Suppressor macrophage treated with lipopolysaccharide for 4 hours (primary cell): ENCODE results near the gene NBPF1.
"Not testable (repeated sequence)": the region's sequence is repeated elsewhere in the genome, so short reads cannot be mapped to it uniquely, and the experiment has no call there.

Experiments
- DNase-seq: peaks from one replicate; pipeline ENCODE4 v3.0.0-alpha.2; 2020

NBPF1 gene

DNA sequence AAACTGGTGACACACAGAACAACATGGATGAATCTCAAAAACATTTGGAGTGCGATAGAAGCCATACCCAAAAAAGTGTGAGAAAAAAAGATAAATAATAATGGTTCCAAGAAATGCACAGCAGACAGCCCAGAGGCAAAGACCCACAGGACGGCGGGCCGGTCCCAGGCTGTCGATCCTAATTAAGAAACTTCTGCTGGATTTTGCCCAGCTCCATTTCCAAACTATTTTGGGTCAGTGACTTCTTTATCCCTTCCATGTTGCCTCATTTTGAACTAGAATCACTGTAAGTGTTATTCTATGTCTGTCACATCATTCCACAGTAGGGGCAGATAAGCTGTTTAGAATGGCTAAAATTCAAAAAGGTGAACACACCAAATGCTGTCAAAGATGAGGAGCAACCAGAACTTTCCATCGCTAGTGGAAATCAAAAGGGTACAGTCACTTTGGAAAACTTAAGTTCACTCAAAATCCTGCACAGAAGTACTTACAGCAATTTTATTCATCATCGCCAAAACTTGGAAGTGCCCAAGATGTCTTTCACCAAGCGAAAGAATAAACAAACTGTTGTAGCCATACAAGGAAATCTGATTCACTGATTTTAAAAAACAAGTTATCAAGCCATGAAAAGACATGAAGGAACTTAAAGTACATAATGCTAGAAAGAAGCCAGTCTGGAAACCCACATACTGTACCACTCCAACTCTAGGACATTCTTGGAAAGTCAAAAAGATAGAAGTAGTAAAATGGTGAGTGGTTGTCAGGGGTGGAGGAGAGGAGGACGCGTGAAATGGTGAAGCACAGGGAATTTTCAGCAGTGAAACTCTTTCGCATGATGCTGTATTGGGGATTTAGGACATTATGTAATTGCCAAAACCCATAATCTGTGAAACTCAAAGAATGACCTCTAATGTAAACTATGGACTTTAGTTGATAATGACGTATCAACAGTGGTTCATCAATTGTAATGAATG is 7.5 kb downstream of the NBPF1 start:
- DNase-seq: no peak

DNA sequence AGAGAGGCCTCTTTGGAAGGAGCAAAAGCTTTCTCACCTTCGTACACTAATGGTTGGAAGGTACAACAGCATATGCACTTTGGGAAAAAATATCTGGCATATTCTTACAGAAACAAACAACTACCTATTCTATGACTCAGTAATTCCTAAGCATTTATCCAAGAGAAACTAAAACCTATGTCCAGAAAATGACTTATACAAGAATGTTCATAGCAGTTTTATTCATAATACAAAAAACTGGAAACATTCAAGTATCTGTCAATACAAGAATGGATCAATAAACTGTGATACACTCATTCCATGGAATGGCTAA is 8.2 kb downstream of the NBPF1 start:
- DNase-seq: no peak

DNA sequence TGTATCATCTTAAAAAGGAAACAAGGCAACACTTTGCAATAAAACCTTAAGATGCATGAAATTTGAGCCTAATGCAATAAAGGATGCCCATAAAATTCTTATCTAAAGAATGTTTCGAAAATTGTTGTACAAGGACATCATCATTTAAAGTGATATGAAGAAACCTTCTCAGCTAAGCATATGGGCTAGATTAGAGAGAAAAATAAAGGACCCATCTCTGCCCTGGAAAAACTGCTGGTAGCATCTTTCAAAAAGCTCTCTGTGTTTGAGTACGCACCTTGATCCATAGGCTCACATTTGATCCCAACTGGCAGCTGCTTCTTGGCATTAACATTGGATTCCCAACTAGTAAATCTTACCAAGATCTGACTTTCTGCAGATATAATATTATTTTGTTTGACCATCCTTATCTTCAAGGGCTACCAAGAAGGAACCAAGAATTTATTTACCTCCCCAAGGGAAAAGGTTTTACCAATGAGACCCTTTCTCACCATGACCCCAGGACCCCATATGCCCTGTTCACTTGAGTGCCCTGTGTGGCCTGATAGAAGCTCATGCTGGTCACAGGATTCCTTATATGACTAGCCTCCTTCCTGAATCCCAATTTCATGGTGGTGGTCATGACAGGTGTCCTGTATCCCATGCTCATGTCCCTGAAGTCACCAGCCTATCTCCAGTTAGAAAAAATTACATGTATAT is 8.7 kb downstream of the NBPF1 start:
- DNase-seq: not testable (repeated sequence)

DNA sequence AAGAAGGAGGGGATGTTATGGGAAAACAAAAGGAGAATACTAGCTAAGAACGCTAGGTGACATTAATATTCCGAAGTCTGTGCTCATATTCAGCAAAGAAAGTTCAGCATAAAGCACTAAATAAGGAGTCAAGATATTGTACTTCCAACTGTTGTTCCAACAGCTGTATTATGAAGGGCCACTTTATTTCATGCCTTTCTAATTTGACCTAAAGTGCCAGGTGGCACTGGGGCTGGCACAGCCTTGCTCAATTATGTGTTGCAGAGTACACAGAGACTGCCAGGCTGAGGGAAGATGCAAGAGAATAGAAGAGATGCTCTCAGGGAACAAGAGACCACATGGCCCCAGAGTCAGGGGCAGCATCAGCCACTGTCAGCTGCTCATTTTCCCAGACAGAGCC is 9.7 kb downstream of the NBPF1 start:
- DNase-seq: not testable (repeated sequence)

DNA sequence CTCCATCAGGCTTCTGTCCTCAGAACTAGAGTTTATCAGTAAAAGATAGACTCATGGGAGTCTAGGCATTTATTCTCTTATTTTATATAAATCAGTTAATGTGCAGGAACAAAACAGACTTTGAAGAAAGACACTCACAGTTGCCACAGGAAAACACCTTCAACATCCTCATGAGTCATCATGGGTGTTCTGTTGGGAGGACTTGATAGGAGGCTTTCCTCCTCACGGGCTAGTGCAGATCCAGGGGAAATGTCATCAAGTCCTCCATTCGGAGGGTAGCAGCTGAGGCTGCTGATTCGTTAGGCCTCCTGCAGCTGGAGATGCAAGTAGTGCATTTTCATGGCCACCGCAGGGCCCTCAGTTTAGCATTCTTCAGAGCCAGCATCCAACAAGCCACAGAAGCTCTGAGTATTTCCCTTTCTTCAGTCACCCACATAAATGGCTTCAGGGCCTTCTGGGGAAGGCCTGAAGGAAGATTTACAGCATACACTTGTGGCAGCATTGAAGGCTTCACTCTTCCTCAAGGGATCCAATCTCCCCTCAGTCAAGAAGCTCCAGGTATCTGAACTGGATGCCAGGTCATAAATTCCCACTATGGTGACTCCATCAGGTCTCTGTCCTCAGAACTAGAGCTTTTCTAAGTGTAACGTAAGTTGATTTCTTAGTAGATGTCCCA is 10.9 kb downstream of the NBPF1 start:
- DNase-seq: not testable (repeated sequence)

DNA sequence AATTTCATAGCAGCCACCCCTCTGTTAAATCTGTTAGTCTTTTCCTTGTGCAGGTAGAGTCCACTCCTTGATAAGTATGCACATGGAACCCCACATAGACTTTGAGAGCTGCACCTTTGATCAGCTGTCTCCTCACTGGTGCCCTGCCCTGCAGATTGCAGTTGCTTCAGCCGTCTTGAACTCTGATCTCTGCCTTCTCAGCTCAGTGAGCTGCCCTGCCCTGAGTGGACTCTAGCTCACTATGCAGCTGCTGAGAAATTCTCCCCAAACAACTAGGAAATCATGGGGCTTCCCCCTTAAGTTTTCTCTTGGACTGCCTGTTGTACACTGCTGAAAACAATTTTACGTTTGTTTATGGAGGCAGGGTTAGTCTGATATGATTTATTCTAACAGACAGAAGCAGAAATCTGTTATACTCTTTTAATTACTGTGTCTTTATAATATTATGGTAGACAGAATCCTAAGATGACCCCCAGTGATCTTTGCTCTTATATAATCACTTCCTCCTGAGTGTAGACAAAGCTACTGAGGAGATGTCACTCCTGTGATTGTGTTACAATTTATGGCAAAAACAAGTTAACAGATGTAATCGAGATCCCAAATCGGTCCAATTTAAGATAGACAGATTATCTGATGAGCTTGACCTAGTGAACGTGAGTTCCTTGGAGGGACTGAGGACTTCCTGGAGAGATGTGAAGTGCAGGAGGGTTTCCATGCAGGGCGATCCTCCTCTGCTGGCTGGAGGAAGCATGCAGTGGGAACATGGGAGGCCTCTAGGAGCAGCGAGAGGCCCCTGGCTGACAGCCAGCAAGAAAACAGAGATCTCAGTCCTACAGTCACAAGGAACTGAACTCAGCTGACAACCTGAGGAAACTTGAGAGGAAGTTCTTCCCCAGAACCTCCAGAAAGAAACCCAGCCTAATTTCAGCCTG is 12.2 kb downstream of the NBPF1 start:
- not testable (repeated sequence) for DNase-seq

DNA sequence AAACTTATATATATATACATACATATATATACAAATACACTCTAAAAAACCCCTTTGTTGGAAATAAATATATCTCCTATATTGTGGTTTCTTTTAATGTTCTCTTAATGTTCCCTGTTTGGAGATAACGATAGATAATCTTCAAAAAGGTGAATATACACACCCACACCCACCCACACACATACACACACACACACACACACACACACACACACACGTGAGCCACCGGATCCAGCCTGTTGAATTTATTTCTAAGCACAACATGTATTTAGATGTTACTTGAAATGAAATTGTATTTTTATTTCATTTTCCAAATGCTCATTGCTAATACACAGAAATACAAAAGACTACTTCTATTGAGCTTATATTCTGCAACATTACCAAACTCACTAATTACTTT is 14.0 kb downstream of the NBPF1 start:
- not testable (repeated sequence) for DNase-seq

DNA sequence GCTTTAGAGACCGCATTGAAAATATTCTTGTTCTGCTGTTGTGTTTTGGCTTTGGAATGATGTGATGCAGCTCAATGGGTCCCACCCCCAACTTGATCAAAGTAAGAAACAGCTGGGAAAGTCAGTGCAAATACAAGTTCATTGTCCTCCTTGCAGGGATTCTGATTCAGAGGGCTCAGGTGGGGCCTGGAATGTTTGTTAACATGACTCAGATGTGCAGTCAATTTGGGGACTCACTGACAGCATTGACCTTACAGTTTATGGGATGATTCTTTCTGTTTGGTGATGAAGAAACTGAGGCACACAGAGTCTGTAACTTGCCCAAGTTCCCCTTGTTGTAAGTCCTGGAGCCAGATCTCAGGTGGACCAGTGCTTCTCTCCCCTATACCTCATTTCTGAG is 18.1 kb downstream of the NBPF1 start:
- DNase-seq: not testable (repeated sequence)

DNA sequence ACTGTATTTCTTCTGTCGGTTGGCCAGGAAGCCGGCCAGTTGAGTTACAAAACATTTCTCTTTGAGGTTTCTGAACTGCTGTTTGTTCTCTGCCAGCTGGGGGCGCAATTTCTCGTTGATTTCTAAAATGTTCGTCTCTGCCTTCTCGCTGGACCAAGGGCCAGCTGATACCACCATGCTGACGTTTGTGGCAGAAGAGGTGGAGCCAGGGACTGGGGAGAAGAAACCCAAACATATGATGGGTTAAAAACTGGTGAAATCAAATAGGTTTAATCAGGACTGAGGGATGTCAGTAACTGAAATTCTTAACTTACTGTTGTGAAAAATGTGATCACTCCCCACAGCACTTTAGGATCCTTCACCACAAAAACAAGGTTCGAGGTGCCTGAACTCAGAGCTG is 21.5 kb downstream of the NBPF1 start:
- DNase-seq: not testable (repeated sequence)

DNA sequence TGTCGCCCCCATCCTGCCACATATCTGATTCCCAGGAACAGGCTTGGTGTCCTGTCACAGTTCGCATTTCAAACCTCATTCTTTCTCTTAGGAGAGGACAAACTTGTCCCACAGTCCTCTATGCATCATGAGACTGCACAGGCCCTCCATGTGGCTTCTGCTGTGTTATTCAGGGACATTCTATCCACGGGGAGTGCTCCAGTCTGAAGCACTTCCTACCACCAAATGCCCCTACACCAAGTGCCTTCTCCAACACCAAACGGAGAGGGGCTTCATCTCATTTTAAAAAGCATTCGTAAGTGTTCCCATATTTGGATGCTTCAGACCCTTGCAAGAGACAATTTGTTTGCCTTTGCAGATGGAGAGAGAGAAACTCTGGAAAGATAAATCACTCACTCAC is 25.3 kb downstream of the NBPF1 start:
- DNase-seq: not testable (repeated sequence)

DNA sequence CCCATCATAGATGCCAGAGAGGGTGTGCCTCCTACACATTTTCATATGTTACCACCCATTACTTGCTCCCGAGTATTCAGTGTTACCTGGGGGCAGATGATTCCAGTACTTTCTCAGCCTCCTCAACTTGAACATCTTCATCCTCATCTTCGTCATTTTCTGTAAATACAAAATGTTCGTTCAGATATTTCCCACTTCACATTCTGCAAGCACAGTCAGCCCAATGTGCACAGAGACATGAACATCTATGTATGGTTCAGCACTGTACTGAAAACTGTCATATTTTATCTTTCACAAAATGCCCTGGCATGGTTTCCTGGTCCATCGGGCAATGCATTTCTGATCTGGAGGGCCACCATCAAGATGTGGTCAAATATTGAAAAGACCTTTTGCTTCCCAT is 25.7 kb downstream of the NBPF1 start:
- DNase-seq: not testable (repeated sequence)

DNA sequence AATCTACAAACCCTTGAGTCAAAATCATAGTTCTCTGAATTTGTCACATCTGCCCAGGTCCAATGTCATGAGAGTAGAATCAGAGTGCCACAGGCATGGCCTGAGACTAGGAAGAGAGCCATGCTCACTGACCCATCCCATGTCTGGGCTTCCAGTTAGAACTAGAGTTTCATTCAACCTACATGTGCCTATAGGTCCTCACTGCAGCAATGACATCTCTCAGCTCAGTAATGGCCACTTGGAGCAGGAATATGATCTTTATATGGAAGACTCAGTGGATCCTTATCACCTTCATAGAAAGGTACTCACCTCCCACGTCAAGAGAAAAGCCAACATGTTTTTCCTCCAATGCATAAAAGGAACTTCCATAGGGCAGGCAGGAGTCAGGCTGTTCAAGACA is 48.0 kb downstream of the NBPF1 start:
- not testable (repeated sequence) for DNase-seq

DNA sequence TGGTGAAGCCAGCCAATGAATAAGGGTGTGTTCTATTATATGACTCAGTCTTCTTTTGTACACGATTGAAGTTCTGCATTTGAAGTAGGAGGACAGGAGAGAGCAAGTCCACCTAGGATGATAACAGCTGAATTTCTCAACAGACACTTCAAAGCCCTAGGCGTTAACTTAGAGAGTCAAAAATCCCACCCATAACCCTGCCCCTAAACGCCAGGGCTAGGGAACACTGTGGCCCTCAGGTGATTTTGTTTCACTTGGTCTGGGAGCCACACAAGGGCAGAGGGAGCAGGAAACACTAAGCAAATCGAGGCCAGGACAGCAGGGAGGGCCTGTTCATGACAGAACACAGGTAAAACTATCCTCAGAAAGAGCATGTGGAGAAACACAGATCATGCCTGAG is 52.3 kb downstream of the NBPF1 start:
- DNase-seq: not testable (repeated sequence)

DNA sequence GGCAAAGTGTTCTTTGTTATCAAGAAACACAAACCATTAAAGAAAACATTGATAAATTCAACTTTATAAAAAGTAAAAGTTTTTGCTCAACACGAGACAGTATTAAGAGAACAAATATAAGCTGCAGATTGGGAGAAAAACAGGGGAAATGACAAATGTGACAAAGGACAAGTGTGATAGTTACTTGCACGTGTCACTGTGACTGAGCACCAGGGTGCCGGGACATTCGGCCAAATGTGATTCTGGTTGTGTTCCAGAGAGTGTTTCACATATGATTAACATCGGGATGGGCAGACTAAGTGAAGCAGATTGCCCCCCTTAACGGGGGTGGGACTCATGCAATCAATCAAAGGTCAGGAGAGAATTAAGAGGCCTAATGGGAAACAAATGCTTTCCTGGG is 52.9 kb downstream of the NBPF1 start:
- not testable (repeated sequence) for DNase-seq

DNA sequence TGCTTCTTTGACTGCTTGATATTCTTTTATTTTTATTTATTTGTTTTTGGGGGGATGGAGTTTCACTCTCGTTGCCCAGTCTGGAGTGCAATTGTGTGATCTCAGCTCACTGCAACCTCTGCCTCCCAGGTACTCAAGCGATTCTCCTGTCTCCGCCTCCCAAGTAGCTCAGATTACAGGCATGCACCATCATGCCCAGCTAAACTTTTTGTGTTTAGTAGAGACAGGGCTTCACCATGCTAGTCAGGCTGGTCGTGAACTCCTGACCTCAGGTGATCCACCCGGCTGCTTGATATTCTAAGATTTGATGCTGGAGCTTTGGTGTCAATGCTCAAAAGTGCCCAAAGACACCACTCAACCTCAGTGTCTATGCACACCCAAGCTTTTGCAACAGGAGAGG is 53.7 kb downstream of the NBPF1 start:
- DNase-seq: not testable (repeated sequence)

DNA sequence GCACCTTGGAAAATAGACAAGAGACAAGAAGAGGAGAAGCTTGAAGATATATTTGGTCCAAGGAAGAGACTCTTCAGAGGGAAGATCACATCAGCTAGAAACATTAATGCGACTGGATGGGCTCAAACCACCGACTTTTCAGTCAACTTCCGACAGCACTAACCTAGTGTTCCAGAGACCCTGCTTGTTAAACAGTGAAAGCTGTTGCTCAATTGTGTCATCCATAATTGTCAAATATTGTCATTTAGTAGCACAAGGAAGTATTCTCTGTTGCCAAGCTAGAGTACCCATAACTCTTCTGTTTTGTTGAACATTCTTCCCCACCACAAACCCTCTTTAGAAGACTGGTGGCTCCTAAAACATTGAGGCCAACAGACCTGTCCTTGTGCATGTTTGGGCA is 56.3 kb downstream of the NBPF1 start:
- not testable (repeated sequence) for DNase-seq

DNA sequence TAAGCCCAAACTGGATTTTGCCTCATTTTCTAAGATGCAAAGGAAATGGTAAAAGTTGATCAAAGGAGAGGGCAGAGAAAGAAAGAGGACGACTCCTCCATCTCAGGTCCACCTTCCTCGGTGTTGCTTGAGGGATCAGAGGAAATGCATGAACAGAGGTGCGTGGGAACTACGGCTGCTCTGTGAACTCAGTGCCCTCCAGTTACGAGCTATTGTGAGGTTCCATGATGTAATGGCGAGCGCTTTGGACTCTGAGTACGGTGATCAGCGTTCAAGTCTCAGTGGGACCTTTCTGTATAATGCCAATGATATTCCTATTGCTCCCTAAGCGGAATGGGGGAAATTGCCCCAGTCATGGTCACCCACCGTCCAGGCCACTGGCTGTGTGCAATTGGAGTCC is 60.1 kb downstream of the NBPF1 start:
- DNase-seq: not testable (repeated sequence)

DNA sequence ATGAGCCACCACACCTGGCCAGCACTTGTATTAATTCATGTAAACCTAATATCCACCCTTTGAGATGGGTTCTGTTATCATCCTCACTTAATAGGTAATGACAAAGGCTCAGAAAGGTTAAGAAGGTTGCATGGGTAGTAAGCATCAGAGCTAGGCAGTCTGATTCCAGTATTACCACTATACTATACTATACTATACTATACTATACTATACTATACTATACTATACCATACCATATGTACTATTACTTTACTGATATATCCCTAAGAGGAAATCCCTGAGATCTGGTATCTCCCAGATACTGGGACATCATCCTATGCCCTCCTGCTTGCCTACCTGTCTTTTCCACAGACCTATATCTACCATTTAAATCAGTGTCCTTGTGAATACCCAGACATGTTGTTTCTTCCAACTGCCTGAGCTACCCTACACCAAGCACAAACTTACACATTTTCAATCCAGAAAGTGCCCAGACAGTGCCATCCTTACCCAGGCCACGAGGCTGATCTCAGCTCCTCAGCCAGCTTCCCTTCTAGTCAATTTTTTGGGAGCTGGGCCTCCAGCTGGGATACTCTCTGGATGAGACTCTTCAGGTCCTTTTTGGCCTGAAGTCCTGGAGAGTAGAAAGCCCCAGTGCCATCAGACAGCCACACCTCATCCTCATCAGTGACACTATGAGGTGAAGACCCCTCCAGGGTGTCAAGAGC is 63.0 kb downstream of the NBPF1 start:
- not testable (repeated sequence) for DNase-seq

DNA sequence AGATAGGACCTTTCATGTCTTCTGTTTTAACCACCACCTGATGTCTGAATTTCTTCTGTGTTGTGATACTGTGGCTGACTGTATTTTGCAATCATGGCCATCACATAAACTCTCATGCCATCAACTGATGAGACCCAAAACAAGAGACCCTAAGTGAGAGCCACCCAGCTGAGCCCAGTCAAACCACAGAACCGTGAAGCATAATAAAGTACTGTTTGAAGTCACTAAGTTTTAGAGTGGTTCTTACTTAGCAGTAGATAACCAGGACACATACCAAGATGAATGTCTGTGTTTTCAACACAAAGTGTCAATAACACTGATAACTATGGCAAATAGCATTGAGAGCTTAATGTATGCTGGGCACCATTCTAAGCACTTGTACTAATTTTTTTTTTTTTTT is 63.8 kb downstream of the NBPF1 start:
- DNase-seq: not testable (repeated sequence)

DNA sequence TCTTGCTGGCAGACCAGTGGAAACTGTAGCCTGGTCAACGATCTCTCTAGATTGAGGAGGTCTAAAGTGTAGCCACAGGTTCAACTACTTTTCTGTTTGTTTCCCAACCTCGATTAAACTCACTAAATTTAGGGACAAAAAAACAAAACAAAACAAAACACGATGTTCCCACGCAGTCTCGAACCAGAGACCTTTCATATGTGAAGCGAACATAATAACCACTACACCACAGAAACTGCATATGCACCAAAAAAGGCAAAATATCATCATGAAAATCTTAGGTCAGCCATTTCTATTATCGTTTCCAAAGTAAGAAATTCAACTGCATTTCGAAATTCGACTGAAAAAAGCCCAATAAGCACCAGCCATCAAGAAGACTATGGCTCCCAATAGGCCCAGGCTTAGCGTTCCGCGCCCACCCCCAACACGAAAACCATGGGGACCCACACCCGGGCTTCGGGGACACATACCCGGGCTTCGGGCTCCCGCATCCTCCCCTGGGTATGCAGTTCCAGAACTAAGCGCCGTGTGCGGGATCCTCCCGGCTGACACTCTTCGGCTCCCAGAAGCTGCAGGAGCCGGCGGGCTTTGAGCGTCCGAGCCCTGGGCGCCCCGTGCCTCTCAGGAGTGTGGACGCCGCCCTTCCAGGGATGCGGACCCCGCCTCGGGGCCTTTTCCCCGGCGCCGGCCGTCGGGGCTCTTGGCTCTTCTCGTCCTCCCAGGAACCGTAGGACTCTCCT is 65.7 kb downstream of the NBPF1 start:
- not testable (repeated sequence) for DNase-seq

DNA sequence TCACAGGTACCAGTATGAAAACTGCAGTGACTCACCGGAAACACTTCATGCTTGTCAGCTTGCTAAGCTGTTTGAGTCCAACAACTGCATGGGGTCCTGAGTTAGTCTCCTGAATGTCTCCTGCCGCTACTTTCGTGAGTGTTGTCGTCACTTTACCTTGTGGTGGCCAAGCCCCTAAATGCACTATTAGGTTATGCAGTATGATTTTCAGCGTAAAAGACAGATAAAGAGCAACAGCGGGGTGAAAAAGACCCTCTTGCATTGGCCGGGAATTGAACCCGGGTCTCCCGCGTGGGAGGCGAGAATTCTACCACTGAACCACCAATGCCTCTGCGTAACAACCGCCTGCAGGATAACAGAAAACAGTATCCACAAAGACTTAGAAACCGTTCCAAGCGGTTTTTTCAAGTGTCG is 67.7 kb downstream of the NBPF1 start:
- not testable (repeated sequence) for DNase-seq
